Lower leg skin (tissue), 4 donors: ENCODE data around the gene PFKFB2. TPM values are rescaled to one million over a fixed set of nuclear protein-coding genes. Genes with fewer than 3 reads are reported as not detected.

Experiments used
- DNase-seq, 2 donors: peaks; one replicate each; pipeline ENCODE4 v3.0.0-alpha.2; 2019; ENCODE audit warnings: low spot score in 2 of 2
- H3K4me3 ChIP-seq: fragments of 200-600 bp; sonication (generic); 2 replicates; pipeline ENCODE4 v1.5.1; 2017; ENCODE audit warnings: mild to moderate bottlenecking, low read depth; ENCODE audit not compliant: poor library complexity, severe bottlenecking
- CTCF ChIP-seq, 3 donors: fragments of 450-650 bp; IDR thresholded peaks; one replicate each; pipeline ENCODE4 v1.5.1; 2016; ENCODE audit warnings: antibody characterized with exemption in 3 of 3, mild to moderate bottlenecking in 3 of 3, moderate library complexity in 2 of 3
- POLR2A ChIP-seq, 2 donors: fragments of 450-650 bp; IDR thresholded peaks; one replicate each; pipeline ENCODE4 v1.6.1; 2016 to 2017; ENCODE audit warnings: antibody characterized with exemption in 2 of 2, mild to moderate bottlenecking in 1 of 2, moderate library complexity in 1 of 2
- WGBS, 2 donors: methylation state at CpG; one replicate each; pipeline ENCODE4 v1.1.5; 2018; 5-methylcytosine and 5-hydroxymethylcytosine counted together
- intact Hi-C: fragments of 100-400 bp; cut with DNase I; formaldehyde crosslinking; loops from one replicate; pipeline ENCODE4 v1.15.0; 2023; ENCODE audit warnings: low total_unique reads
- total RNA-seq, 4 donors: library from RNA; depleted of rRNA; stranded (reverse); fragments of >200 nt; gene quantifications; one replicate each; pipeline ENCODE4 v1.1.0, GENCODE V29; 2016

Gene PFKFB2
- total RNA-seq, 4 donors from 2014 or later = 12.6 to 22.6 (median 16.8) TPM

- intact Hi-C loops = no loop called here
- TF ChIP-seq POLR2A (IDR thresholded peaks at IDR 0.05) = no peak
- TF ChIP-seq CTCF (IDR thresholded peaks at IDR 0.05) = no peak
- H3K4me3 ChIP-seq = no peak overlapping the region
- 96% methylated on average over 5 of the region's 5 CpGs for WGBS, 2 donors
- no peak for DNase-seq
These were observed 14.6 kb downstream of the PFKFB2 start for GRCh38 chr1:207067665-207068064.

- no peak overlapping the region for H3K4me3 ChIP-seq
- DNase-seq = no peak
- TF ChIP-seq POLR2A (IDR thresholded peaks at IDR 0.05) = no peak
- TF ChIP-seq CTCF (IDR thresholded peaks at IDR 0.05) = no peak
- WGBS, 2 donors = 88% methylated on average over 3 of the region's 3 CpGs
- intact Hi-C loops = no loop called here
These were observed 16.0 kb downstream of the PFKFB2 start for GRCh38 chr1:207069061-207069460.

- WGBS, 2 donors = 91 to 92% methylated on average over 5 of the region's 5 CpGs
- no peak overlapping the region for H3K4me3 ChIP-seq
- intact Hi-C loops = no loop called here
- no peak for TF ChIP-seq POLR2A (IDR thresholded peaks at IDR 0.05)
- no peak for TF ChIP-seq CTCF (IDR thresholded peaks at IDR 0.05)
- no peak for DNase-seq
These were observed 16.9 kb downstream of the PFKFB2 start for GRCh38 chr1:207069858-207070506.

GRCh38 chr1:207070811-207071210, 17.7 kb downstream of the PFKFB2 start:
- no peak overlapping the region for H3K4me3 ChIP-seq
- 81 to 88% methylated on average over 4 of the region's 4 CpGs for WGBS, 2 donors
- DNase-seq = no peak
- intact Hi-C loops = no loop called here
- TF ChIP-seq POLR2A (IDR thresholded peaks at IDR 0.05) (no peak), CTCF (IDR thresholded peaks at IDR 0.05) (no peak)

- intact Hi-C loops = no loop called here
- WGBS, 2 donors = 93% methylated on average over 6 of the region's 6 CpGs
- DNase-seq = no peak
- H3K4me3 ChIP-seq = no peak overlapping the region
- no peak for TF ChIP-seq CTCF (IDR thresholded peaks at IDR 0.05)
- no peak for TF ChIP-seq POLR2A (IDR thresholded peaks at IDR 0.05)
These were observed 18.4 kb downstream of the PFKFB2 start for GRCh38 chr1:207071426-207071825.

- TF ChIP-seq CTCF (IDR thresholded peaks at IDR 0.05) = no peak
- no peak for TF ChIP-seq POLR2A (IDR thresholded peaks at IDR 0.05)
- no peak overlapping the region for H3K4me3 ChIP-seq
- 86 to 87% methylated on average over 8 of the region's 8 CpGs for WGBS, 2 donors
- DNase-seq = no peak
- intact Hi-C loops = no loop called here
These were observed 19.2 kb downstream of the PFKFB2 start for GRCh38 chr1:207072233-207072632.
